ENCODE results near the gene PROK1. TPM values are rescaled to one million over a fixed set of nuclear protein-coding genes. Genes with fewer than 3 reads are reported as not detected.

The PROK1 gene
- total and polyA plus RNA-seq, 2 donors = 5.3 TPM; not detected in 1

DNA sequence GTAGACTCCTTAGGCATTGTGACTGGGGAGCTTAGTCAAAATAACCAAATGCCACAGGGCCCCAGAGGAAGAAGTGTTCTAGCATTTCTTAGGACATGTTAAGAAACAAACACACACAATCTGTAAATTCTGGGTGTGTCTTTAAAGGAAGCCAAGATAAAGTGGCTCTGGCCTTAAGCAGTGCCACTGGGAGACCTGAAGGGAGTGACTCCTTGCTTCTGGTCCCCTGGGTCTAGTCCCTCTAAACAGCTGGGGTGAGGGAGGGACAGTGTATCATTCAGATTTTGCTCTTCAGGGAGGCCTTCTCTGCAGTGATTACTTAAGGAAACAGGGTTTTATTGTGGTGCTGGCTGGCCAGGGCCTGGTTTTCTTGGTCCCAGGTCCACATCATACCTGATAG is 9.1 kb upstream of the PROK1 start:
- Histone ChIP-seq H3K36me3 (ENCODE audit: insufficient read depth) (no peaks in the 10 kb centered on the region), H3K4me1 (ENCODE audit: insufficient read depth) (no peaks in the 10 kb centered on the region), H3K4me3 (ENCODE audit: low read depth, low read length) (no peak overlapping the region), H3K27ac (ENCODE audit: low read depth) (no peak overlapping the region)
- DNase-seq (ENCODE audit: extremely low spot score) = no peak

- no peaks in the 10 kb centered on the region for H3K36me3 ChIP-seq (ENCODE audit: insufficient read depth)
- no peak overlapping the region for H3K27ac ChIP-seq (ENCODE audit: low read depth)
- no peaks in the 10 kb centered on the region for H3K4me1 ChIP-seq (ENCODE audit: insufficient read depth)
- 69% methylated on average over 8 of the region's 8 CpGs for WGBS
- no peak for DNase-seq (ENCODE audit: extremely low spot score)
- no peak overlapping the region for H3K4me3 ChIP-seq (ENCODE audit: low read depth, low read length)
These were observed 7.5 kb upstream of the PROK1 start for GRCh38 chr1:110443451-110443850.

- H3K36me3 ChIP-seq (ENCODE audit: insufficient read depth) = no peaks in the 10 kb centered on the region
- H3K4me3 ChIP-seq (ENCODE audit: low read depth, low read length) = no peak overlapping the region
- DNase-seq (ENCODE audit: extremely low spot score) = no peak
- 78% methylated on average over 8 of the region's 8 CpGs for WGBS
- no peak overlapping the region for H3K27ac ChIP-seq (ENCODE audit: low read depth)
- H3K4me1 ChIP-seq (ENCODE audit: insufficient read depth) = no peaks in the 10 kb centered on the region
These were observed 6.4 kb upstream of the PROK1 start for GRCh38 chr1:110444561-110444960.

DNA sequence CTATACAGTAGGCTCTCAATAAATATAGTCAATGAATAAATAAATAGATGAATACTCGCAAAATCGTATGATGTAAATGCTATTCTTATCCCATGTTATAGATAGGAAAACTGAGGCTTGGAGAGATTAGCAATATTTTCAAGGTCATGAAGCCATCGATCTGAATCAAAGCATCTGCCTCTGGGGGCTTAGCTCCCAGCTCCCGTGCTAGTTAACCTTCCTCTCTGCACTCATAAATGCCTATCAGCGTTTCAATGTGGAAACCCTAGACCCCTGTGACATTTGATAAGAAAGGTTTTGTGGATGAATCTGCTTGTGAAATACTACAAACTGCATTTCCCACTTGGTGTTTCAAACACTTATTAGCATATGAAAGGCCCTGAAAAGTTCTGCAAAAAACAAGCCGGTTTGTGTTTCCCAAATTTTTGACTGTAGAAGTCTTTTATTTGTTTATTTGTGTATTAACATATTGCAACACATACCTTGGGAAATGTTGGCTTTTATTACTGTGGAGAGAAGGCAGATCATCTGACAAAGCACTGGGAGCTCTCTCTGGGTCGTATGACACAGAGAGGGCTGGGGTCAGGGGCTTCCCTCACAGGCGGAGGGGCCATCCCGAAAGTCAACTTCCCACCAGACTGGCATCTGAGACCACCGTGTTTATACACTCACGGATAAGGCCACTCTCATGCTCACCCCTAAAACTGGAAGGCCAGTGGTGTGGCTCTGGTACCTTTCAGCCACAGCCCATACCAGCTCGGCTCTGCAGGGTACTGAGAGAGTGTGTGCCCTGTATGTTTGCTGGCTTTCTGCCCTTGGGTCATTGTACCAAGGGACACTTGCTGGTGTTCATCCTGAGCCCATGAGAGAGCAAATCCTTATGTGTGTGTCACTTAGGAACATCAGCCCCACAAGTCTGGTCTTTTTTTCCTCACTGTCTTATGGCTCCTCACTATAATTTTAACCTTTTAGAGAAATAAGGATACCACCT is 993 bp upstream of the PROK1 start:
- no peaks in the 10 kb centered on the region for H3K36me3 ChIP-seq (ENCODE audit: insufficient read depth)
- H3K4me3 ChIP-seq (ENCODE audit: low read depth, low read length) = no peak overlapping the region
- 29% methylated on average over 12 of the region's 12 CpGs for WGBS
- no peak overlapping the region for H3K27ac ChIP-seq (ENCODE audit: low read depth)
- H3K4me1 ChIP-seq (ENCODE audit: insufficient read depth) = no peaks in the 10 kb centered on the region
- DNase-seq (ENCODE audit: extremely low spot score) = no peak

DNA sequence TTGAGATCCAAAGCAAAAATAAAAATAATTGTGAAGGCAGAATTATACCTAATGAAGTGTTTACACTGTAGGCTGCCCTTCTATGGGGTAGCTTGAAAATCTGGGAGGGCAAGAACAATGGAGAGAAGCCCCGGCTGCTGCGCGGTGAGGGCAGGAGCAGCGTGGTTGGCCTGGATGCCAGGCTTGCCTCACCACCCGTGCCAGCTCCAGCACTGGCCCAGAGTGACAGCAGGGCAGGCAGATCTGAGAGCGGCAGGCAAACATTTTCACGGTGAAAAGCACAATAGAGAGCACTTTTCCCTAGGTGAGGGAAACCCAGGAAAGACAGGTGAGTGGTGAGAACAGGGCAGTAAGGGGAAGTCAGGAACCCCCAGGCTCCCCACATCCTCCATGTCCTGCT is 1.4 kb downstream of the PROK1 start:
- no peaks in the 10 kb centered on the region for H3K4me1 ChIP-seq (ENCODE audit: insufficient read depth)
- DNase-seq (ENCODE audit: extremely low spot score) = no peak
- no peak overlapping the region for H3K27ac ChIP-seq (ENCODE audit: low read depth)
- H3K36me3 ChIP-seq (ENCODE audit: insufficient read depth) = no peaks in the 10 kb centered on the region
- WGBS = 62% methylated on average over 7 of the region's 7 CpGs
- H3K4me3 ChIP-seq (ENCODE audit: low read depth, low read length) = no peak overlapping the region

DNA sequence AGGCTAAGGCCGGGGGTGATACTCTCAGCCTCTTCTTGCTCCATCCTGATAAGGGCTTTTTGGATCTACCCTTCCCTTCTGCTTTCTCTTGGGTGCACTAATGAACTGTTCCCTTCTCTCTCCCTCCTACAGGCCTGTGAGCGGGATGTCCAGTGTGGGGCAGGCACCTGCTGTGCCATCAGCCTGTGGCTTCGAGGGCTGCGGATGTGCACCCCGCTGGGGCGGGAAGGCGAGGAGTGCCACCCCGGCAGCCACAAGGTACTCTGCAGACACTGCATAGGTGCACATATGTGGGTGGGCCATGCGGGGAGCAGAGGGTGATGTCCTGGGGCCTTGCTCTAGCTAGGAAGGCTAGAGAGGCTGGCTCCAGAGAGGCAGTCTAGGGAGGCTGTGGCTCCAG is 2.9 kb downstream of the PROK1 start:
- H3K4me1 ChIP-seq (ENCODE audit: insufficient read depth) = no peaks in the 10 kb centered on the region
- DNase-seq (ENCODE audit: extremely low spot score) = no peak
- H3K27ac ChIP-seq (ENCODE audit: low read depth) = no peak overlapping the region
- H3K36me3 ChIP-seq (ENCODE audit: insufficient read depth) = no peaks in the 10 kb centered on the region
- H3K4me3 ChIP-seq (ENCODE audit: low read depth, low read length) = no peak overlapping the region
- 90% methylated on average over 9 of the region's 9 CpGs for WGBS

GRCh38 chr1:110454328-110454727 is 3.4 kb downstream of the PROK1 start:
- Histone ChIP-seq H3K36me3 (ENCODE audit: insufficient read depth) (no peaks in the 10 kb centered on the region), H3K4me3 (ENCODE audit: low read depth, low read length) (no peak overlapping the region), H3K27ac (ENCODE audit: low read depth) (no peak overlapping the region), H3K4me1 (ENCODE audit: insufficient read depth) (no peaks in the 10 kb centered on the region)
- WGBS = 87% methylated on average over 1 of the region's 1 CpG
- DNase-seq (ENCODE audit: extremely low spot score) = no peak

- Histone ChIP-seq H3K36me3 (ENCODE audit: insufficient read depth) (no peaks in the 10 kb centered on the region), H3K27ac (ENCODE audit: low read depth) (no peak overlapping the region), H3K4me1 (ENCODE audit: insufficient read depth) (no peaks in the 10 kb centered on the region), H3K4me3 (ENCODE audit: low read depth, low read length) (no peak overlapping the region)
- DNase-seq (ENCODE audit: extremely low spot score) = no peak
- WGBS = 57% methylated on average over 8 of the region's 8 CpGs
These were observed 4.2 kb downstream of the PROK1 start for GRCh38 chr1:110455151-110455550.

DNA sequence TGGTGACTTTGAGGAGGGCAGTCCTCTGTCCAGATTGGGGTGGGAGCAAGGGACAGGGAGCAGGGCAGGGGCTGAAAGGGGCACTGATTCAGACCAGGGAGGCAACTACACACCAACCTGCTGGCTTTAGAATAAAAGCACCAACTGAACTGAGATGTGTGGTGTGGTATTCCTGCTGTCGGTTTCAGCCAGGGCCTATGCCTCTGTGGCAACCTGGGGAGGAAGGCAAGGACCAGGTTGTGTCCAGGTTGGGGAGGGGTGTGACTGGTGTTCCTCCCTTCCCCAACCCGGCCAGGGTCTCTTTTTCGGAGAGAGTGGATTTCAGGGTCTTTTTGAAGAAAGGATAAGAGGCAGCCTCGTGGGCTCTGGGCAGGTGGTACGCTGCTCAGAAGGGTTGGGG is 6.3 kb downstream of the PROK1 start:
- Histone ChIP-seq H3K36me3 (ENCODE audit: insufficient read depth) (no peaks in the 10 kb centered on the region), H3K4me3 (ENCODE audit: low read depth, low read length) (no peak overlapping the region), H3K4me1 (ENCODE audit: insufficient read depth) (no peaks in the 10 kb centered on the region), H3K27ac (ENCODE audit: low read depth) (no peak overlapping the region)
- no peak for DNase-seq (ENCODE audit: extremely low spot score)
- 79% methylated on average over 5 of the region's 5 CpGs for WGBS

- Histone ChIP-seq H3K36me3 (ENCODE audit: insufficient read depth) (no peaks in the 10 kb centered on the region), H3K27ac (ENCODE audit: low read depth) (no peak overlapping the region), H3K4me1 (ENCODE audit: insufficient read depth) (no peaks in the 10 kb centered on the region), H3K4me3 (ENCODE audit: low read depth, low read length) (no peak overlapping the region)
- DNase-seq (ENCODE audit: extremely low spot score) = peak; percentile 59
- 45% methylated on average over 11 of the region's 11 CpGs for WGBS
These were observed 9.6 kb downstream of the PROK1 start for GRCh38 chr1:110460253-110461220.

- Histone ChIP-seq H3K27ac (ENCODE audit: low read depth) (no peak overlapping the region), H3K4me1 (ENCODE audit: insufficient read depth) (no peaks in the 10 kb centered on the region), H3K4me3 (ENCODE audit: low read depth, low read length) (no peak overlapping the region), H3K36me3 (ENCODE audit: insufficient read depth) (no peaks in the 10 kb centered on the region)
- whole genome bisulfite sequencing = 92% methylated on average over 2 of the region's 2 CpGs
- DNase-seq (ENCODE audit: extremely low spot score) = no peak
These were observed 11.1 kb downstream of the PROK1 start for GRCh38 chr1:110462093-110462492.

DNA sequence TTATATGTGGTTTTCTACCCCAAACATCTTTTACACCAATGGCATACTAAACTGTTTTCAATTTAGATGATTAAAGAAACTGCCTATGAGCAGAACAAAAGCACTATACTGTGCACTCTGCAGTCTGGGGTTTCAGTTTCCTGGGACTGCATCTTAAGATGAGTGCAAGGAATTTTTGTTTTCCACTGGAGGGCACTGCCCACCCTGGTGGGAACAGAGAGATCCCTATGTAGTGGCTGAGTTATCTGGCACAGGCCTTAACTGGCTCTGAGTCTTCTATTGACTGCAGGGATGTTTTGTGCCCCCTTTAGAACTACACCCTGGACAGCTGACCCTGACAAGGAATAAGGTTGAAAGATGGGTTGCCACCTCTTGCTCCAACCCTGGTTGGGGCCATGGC is 12.0 kb downstream of the PROK1 start:
- Histone ChIP-seq H3K4me3 (ENCODE audit: low read depth, low read length) (no peak overlapping the region), H3K4me1 (ENCODE audit: insufficient read depth) (no peaks in the 10 kb centered on the region), H3K27ac (ENCODE audit: low read depth) (no peak overlapping the region), H3K36me3 (ENCODE audit: insufficient read depth) (no peaks in the 10 kb centered on the region)
- no peak for DNase-seq (ENCODE audit: extremely low spot score)

- no peak overlapping the region for H3K4me3 ChIP-seq (ENCODE audit: low read depth, low read length)
- no peaks in the 10 kb centered on the region for H3K36me3 ChIP-seq (ENCODE audit: insufficient read depth)
- peak overlapping the region; percentile 61 for H3K27ac ChIP-seq (ENCODE audit: low read depth)
- H3K4me1 ChIP-seq (ENCODE audit: insufficient read depth) = no peaks in the 10 kb centered on the region
- DNase-seq (ENCODE audit: extremely low spot score) = no peak
- WGBS = 50% methylated on average over 9 of the region's 9 CpGs
These were observed 12.8 kb downstream of the PROK1 start for GRCh38 chr1:110463725-110464124.

DNA sequence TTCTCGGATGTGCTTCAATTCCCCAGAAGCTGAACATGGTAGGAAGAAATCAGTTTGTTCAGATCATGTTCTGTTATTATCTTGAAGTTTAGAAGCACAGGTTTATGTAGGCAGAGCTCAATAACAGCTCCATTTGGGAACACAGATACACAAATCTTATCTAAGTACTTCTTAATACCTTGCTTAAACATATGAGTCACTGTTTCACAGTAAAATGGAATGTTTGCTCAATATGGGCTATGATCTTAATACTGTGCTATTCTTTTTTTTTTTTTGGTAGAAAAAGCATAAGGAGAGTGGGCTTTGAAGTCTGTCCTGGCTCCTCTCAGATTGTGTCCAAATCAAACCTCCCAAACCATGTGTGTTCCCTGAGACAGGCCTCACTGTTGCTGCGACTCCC is 13.4 kb downstream of the PROK1 start:
- H3K27ac ChIP-seq (ENCODE audit: low read depth) = peak overlapping the region; percentile 32
- no peaks in the 10 kb centered on the region for H3K4me1 ChIP-seq (ENCODE audit: insufficient read depth)
- no peaks in the 10 kb centered on the region for H3K36me3 ChIP-seq (ENCODE audit: insufficient read depth)
- DNase-seq (ENCODE audit: extremely low spot score) = no peak
- WGBS = 32% methylated on average over 2 of the region's 2 CpGs
- no peak overlapping the region for H3K4me3 ChIP-seq (ENCODE audit: low read depth, low read length)
